BLaER1 treated with 17β-estradiol and CSF1 and Interleukin-3, amounts not matched to agents 10 nM and 100 nM (cell line): ENCODE data around the gene APOBEC3F.
"Not testable (repeated sequence)": the region's sequence is repeated elsewhere in the genome, so short reads cannot be mapped to it uniquely, and the experiment has no call there.

ENCODE experiments used
- H3K27ac ChIP-seq, 11 experiments: shearing (Covaris generic); formaldehyde crosslinking; 2 replicates each; pipeline ENCODE4 v1.8.1; 2022
- H3K27me3 ChIP-seq, 11 experiments: shearing (Covaris generic); formaldehyde crosslinking; 2 replicates each; pipeline ENCODE4 v1.8.1; 2022
- H3K36me3 ChIP-seq, 11 experiments: shearing (Covaris generic); formaldehyde crosslinking; 2 replicates each; pipeline ENCODE4 v1.8.1; 2022
- H3K4me1 ChIP-seq, 10 experiments: shearing (Covaris generic); formaldehyde crosslinking; 2 replicates each; pipeline ENCODE4 v1.8.1; 2022
- H3K4me2 ChIP-seq, 11 experiments: shearing (Covaris generic); formaldehyde crosslinking; 2 replicates each; pipeline ENCODE4 v1.8.1; 2022
- H3K4me3 ChIP-seq, 10 experiments: shearing (Covaris generic); formaldehyde crosslinking; 2 replicates each; pipeline ENCODE4 v1.8.1; 2022
- H3K9ac ChIP-seq, 11 experiments: shearing (Covaris generic); formaldehyde crosslinking; 2 replicates each; pipeline ENCODE4 v1.8.1; 2022
- H3K9me3 ChIP-seq, 11 experiments: shearing (Covaris generic); formaldehyde crosslinking; replicated peaks in 1 of 11; 2 replicates each; pipeline ENCODE4 v1.8.1; 2022
- H4K20me1 ChIP-seq, 11 experiments: shearing (Covaris generic); formaldehyde crosslinking; 2 replicates each; pipeline ENCODE4 v1.8.1; 2022
- Cebpa-rat ChIP-seq, 11 experiments: shearing (Covaris generic); IDR thresholded peaks; 2 replicates each; pipeline ENCODE4 v1.8.1; 2022

The APOBEC3F gene

DNA sequence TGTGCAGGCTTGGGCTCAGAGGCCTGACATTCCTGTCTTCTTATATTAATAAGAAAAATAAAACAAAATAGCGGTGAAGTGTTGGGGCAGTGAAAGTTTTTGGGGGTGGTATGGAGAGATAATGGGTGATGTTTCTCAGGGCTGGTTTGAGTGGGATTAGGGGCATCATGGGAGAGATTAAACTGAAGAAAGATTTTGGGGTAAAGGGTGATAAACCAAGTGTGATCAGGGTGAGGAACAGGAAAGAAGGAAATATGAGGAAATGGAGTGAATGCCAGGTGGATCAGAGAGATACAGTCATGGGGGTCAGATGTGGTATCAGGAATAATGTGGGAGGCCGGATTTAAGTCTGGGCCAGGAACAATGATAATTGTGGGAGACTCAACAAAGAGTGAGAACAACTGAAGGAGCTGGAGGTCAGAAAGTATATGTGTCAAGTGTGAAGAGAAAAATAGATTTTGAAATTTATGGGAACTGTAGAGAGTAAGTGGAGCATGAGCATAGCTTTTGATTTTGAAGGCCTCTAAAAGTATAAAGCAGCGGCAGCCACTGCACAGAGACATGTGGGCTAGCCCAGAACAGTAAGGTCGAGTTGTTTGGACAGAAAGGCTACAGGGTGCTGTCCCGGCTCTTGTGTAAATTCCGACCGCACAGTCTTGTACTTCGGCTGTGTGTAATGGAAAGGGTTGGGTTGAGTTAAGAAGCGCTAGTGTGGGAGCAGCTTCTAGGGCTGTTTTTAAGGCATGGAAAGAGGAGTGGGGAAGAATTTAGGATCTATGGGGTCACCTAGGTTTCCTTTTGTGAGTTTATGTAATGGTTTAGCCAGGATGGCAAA, 26.0 kb downstream of the APOBEC3F start:
- peak overlapping the region in 3 of 11 experiments; percentile 9 to 31 (median 18); a peak in 2 of 22 replicates for H3K9ac ChIP-seq
- not testable (repeated sequence) for H3K9me3 ChIP-seq, H3K27me3 ChIP-seq, H4K20me1 ChIP-seq, H3K36me3 ChIP-seq, H3K4me3 ChIP-seq
- peak overlapping the region; percentile 42 to 81 (median 69); a peak in 21 of 22 replicates for H3K4me2 ChIP-seq
- H3K27ac ChIP-seq: peak overlapping the region in 9 of 11 experiments; percentile 9 to 60 (median 45); a peak in 11 of 22 replicates
- H3K4me1 ChIP-seq: peaks cover 22 to 54% (median 40%) of the 10 kb centered on the region in 10 experiments

DNA sequence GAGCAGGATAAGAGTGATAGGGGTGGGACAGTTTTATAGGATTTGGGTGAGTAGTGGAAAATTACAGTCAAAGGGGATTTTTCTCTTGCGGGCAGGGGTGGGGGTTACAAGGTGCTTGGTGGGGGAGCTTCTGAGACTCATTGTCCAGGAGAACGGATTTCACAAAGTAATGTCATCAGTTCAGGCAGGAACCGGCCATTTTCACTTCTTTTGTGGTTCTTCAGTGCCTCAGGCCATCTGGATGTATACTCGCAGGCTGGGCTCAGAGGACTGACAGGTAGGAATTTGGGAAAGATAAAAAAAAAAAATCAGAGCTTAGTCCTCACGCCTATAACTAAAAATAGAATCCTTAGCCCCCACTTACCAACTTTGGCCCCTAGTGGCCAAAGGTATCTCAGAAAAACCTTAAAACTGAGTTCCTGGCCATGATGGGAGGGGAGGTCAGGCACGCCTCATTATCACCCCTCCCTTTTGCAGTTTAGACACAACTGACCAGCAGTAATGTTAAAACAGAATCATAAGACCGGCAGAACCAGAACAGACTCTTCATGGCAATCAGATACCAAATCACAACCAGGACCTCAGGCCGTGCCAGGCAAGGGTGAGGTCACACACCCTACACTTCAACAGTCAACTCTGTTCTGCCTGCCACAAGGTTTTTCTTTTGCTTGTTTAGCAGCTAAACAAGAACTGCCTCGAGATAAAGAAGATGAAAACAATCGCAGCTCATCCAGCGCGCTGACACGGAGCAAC, 27.5 kb downstream of the APOBEC3F start:
- Histone ChIP-seq H3K36me3 (no peaks in the 10 kb centered on the region), H3K4me2 (peak overlapping the region in 2 of 11 experiments; percentile 2 to 6; a peak in 2 of 22 replicates), H3K27ac (no peak overlapping the region), H3K9me3 (no peaks in the 10 kb centered on the region), H3K4me1 (peaks cover 32 to 60% (median 49%) of the 10 kb centered on the region in 10 experiments), H3K27me3 (no peaks in the 10 kb centered on the region), H4K20me1 (no peaks in the 10 kb centered on the region), H3K9ac (no peak overlapping the region; a peak in 1 of 22 replicates), H3K4me3 (no peak overlapping the region)
- TF ChIP-seq Cebpa-rat (IDR thresholded peaks at IDR 0.05): 0 out of 22 replicates have a peak, but pooled peaks of 1 of the 11 experiments have one; percentile 3

DNA sequence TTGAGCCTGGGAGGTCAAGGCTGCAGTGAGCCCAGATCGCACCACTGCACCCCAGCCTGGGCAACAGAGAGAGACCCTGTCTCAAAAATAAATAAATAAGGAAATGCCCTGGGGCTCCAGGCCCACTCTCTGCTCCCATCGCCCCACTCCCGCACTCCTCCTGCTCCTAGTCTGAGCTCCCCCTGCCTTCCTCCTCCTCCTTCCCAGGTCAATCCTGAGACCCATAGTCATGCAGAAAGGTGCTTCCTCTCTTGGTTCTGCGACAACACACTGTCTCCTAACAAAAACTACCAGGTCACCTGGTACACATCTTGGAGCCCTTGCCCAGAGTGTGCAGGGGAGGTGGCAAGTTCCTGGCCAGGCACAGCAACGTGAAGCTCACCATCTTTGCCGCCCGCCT, 29.5 kb downstream of the APOBEC3F start:
- Histone ChIP-seq H3K9me3 (no peaks in the 10 kb centered on the region), H3K4me3 (no peak overlapping the region), H3K27ac (no peak overlapping the region), H4K20me1 (no peaks in the 10 kb centered on the region), H3K4me1 (peaks cover 24 to 52% (median 40%) of the 10 kb centered on the region in 10 experiments), H3K36me3 (no peaks in the 10 kb centered on the region), H3K9ac (no peak overlapping the region), H3K4me2 (no peak overlapping the region), H3K27me3 (no peaks in the 10 kb centered on the region)
- no peak for TF ChIP-seq Cebpa-rat (IDR thresholded peaks at IDR 0.05)

- H4K20me1 ChIP-seq, H3K9ac ChIP-seq, H3K36me3 ChIP-seq, H3K9me3 ChIP-seq, H3K27me3 ChIP-seq, H3K27ac ChIP-seq, H3K4me3 ChIP-seq: not testable (repeated sequence)
- Histone ChIP-seq H3K4me1 (peaks cover 14 to 40% (median 26%) of the 10 kb centered on the region in 10 experiments), H3K4me2 (peak overlapping the region; percentile 22 to 51 (median 42); a peak in 18 of 22 replicates)
These were observed 31.9 kb downstream of the APOBEC3F start for GRCh38 chr22:39072581-39072981.

- Histone ChIP-seq H3K9ac (no peak overlapping the region), H3K27me3 (no peaks in the 10 kb centered on the region)
These were observed 33.3 kb downstream of the APOBEC3F start for GRCh38 chr22:39073981-39074380.

GRCh38 chr22:39076155-39077025, 35.7 kb downstream of the APOBEC3F start:
- Histone ChIP-seq H3K4me1 (peaks cover 25 to 56% (median 45%) of the 10 kb centered on the region in 10 experiments), H3K9ac (peak overlapping the region in 1 of 11 experiments; percentile 26; a peak in 1 of 22 replicates), H3K4me2 (peak overlapping the region; percentile 48 to 97 (median 64); a peak in 20 of 22 replicates), H3K36me3 (peaks cover 5 to 18% (median 6%) of the 10 kb centered on the region in 11 experiments; a peak in 15 of 22 replicates), H3K4me3 (peak overlapping the region in 9 of 10 experiments; percentile 40 to 83 (median 60); a peak in 10 of 20 replicates)
- not testable (repeated sequence) for H4K20me1 ChIP-seq, H3K27ac ChIP-seq, H3K9me3 ChIP-seq, H3K27me3 ChIP-seq

More at GRCh38 chr22:39073981-39074380, 33.3 kb downstream of the APOBEC3F start:
- H3K4me1 ChIP-seq: peaks cover 25 to 43% (median 36%) of the 10 kb centered on the region in 10 experiments
- H3K36me3 ChIP-seq: no peaks in the 10 kb centered on the region
- H4K20me1 ChIP-seq: no peaks in the 10 kb centered on the region
- TF ChIP-seq Cebpa-rat (IDR thresholded peaks at IDR 0.05): no peak
- H3K4me3 ChIP-seq: no peak overlapping the region
- no peak overlapping the region for H3K27ac ChIP-seq
- H3K9me3 ChIP-seq: no peaks in the 10 kb centered on the region
- H3K4me2 ChIP-seq: peak overlapping the region in 4 of 11 experiments; percentile 36 to 50 (median 44); a peak in 1 of 22 replicates

DNA sequence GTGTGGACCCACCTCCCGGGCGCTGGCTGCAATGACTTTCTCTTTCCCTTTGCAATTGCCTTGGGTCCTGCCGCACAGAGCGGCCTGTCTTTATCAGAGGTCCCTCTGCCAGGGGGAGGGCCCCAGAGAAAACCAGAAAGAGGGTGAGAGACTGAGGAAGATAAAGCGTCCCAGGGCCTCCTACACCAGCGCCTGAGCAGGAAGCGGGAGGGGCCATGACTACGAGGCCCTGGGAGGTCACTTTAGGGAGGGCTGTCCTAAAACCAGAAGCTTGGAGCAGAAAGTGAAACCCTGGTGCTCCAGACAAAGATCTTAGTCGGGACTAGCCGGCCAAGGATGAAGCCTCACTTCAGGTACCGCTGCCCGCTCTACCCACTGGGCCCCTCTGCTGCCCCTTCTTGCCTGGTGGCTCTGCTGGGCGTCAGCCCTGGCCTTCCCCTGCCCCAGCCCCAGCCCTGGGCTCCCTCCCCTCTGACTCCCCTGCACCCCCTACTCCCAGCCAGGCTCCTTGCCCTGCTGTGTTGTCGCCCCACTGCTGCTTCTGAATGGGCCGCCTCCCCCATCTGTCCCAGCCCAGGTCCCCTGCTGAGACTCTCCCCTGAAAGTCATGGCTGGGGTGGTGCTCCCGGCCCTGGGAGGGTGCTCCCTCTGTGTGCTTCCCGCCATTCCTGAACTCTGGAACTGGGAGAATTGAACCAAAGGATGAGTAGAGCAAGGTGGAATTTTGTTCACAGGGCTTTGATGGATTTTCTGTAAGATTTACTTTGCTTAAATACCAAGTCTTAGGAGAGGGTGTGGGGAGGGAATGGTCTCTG, 36.6 kb downstream of the APOBEC3F start, which contains the start of gene APOBEC3G:
Gene APOBEC3G (plus strand): TSS at position 250 of the 815 bp plus-strand sequence. CDS start 87 bp downstream, at position 337.
- not testable (repeated sequence) for H3K9me3 ChIP-seq, H3K27me3 ChIP-seq, H4K20me1 ChIP-seq
- Histone ChIP-seq H3K36me3 (peaks cover 6 to 26% (median 14%) of the 10 kb centered on the region in 11 experiments; a peak in 15 of 22 replicates), H3K27ac (peak within 1 kb of the TSS; percentile 57 to 87 (median 82); a peak in 21 of 22 replicates), H3K4me3 (peak within 1 kb of the TSS; percentile 58 to 83 (median 74)), H3K4me2 (peak within 1 kb of the TSS; percentile 89 to 98 (median 92)), H3K4me1 (peaks cover 25 to 58% (median 43%) of the 10 kb centered on the region in 10 experiments), H3K9ac (peak within 1 kb of the TSS; percentile 77 to 87 (median 83))

- peaks cover 18 to 54% (median 38%) of the 10 kb centered on the region in 10 experiments for H3K4me1 ChIP-seq
- peak overlapping the region; percentile 58 to 83 (median 74) for H3K4me3 ChIP-seq
- H3K9ac ChIP-seq: peak overlapping the region; percentile 77 to 87 (median 83)
- peak overlapping the region in 10 of 11 experiments; percentile 70 to 87 (median 83); a peak in 17 of 22 replicates for H3K27ac ChIP-seq
- 0 out of 22 replicates have a peak, but pooled peaks cover 0 to 10% (median 0%) of the 10 kb centered on the region in 11 experiments for H4K20me1 ChIP-seq
- H3K9me3 ChIP-seq, H3K27me3 ChIP-seq: not testable (repeated sequence)
- peaks cover 6 to 29% (median 14%) of the 10 kb centered on the region in 11 experiments; a peak in 15 of 22 replicates for H3K36me3 ChIP-seq
- H3K4me2 ChIP-seq: peak overlapping the region; percentile 89 to 98 (median 92)
These were observed 37.2 kb downstream of the APOBEC3F start for GRCh38 chr22:39077912-39078311.
